GM12878 (cell line): Measurements from ENCODE around the gene JMJD4. TPM values are rescaled to one million over a fixed set of nuclear protein-coding genes. Genes with fewer than 3 reads are reported as not detected.

Experiments used
- ATAC-seq: fragments of 200-7000 bp; cut with Tn5 transposase; 3 replicates; pipeline ENCODE4 v1.9.1; 2020; ENCODE audit warnings: mild to moderate bottlenecking, moderate library complexity
- BruUV-seq: library from RNA; stranded (reverse); fragments of 400-500 nt; replicated peaks from 2 replicates; lab custom pipeline; 2021; lab: Mats Ljungman, UMichigan
- CTCF ChIA-PET: fragments of 300-600 bp; sonication (Branson Sonifier 250); formaldehyde crosslinking; extraction: SDS; loops from one replicate; lab custom pipeline; 2021; ENCODE audit warnings: inconsistent platforms; lab: Yijun Ruan, JAX
- POLR2A ChIA-PET: fragments of 350-600 bp; formaldehyde crosslinking; extraction: SDS; loops from one replicate; lab custom pipeline; 2021; ENCODE audit warnings: inconsistent platforms; lab: Charles Lee
- RAD21 ChIA-PET: fragments of 300-600 bp; sonication (Branson Sonifier 250); formaldehyde crosslinking; loops from one replicate; lab custom pipeline; 2023; ENCODE audit warnings: antibody characterized with exemption; ENCODE audit not compliant: unreplicated experiment; lab: Charles Lee
- SMC1A ChIA-PET: fragments of 300-600 bp; sonication (Branson Sonifier 250); formaldehyde crosslinking; loops from one replicate; lab custom pipeline; 2023; ENCODE audit not compliant: unreplicated experiment, uncharacterized antibody; lab: Charles Lee
- DNase-seq: peaks from one replicate; pipeline ENCODE4 v3.0.0-alpha.2; 2011; ENCODE audit warnings: low read depth, low spot score
- FAIRE-seq: peaks from 3 replicates; lab custom pipeline; 2011; peaks lifted over from hg19 to GRCh38; lab: Jason Lieb, UNC
- H2AFZ ChIP-seq: 2 replicates; pipeline ENCODE4 v1.6.0; 2011; ENCODE audit warnings: low read depth, low read length, control low read depth; ENCODE audit not compliant: control insufficient read depth
- H3K27ac ChIP-seq: 2 replicates; pipeline ENCODE4 v1.5.1; 2011; ENCODE audit warnings: control low read depth; ENCODE audit not compliant: control insufficient read depth, insufficient read depth
- H3K27me3 ChIP-seq, 2 experiments: replicated peaks in 1 of 2; 2 replicates each; pipeline versions ENCODE4 v1.6.0 to v1.6.1; 2011; ENCODE audit warnings: low read length in 1 of 2; ENCODE audit not compliant: control insufficient read depth in 2 of 2, insufficient read depth in 2 of 2
- H3K36me3 ChIP-seq, 2 experiments: 2 replicates each; pipeline ENCODE4 v1.5.1; 2011; ENCODE audit warnings: low read length in 1 of 2; ENCODE audit not compliant: control insufficient read depth in 2 of 2, insufficient read depth in 2 of 2
- H3K4me1 ChIP-seq: 2 replicates; pipeline ENCODE4 v1.6.1; 2011; ENCODE audit warnings: mild to moderate bottlenecking, low read length, moderate library complexity, mixed read lengths; ENCODE audit not compliant: control insufficient read depth, insufficient read depth
- H3K4me2 ChIP-seq: 2 replicates; pipeline ENCODE4 v1.6.0; 2011; ENCODE audit warnings: control low read depth; ENCODE audit not compliant: control insufficient read depth, insufficient read depth
- H3K4me3 ChIP-seq: fragments of 200-600 bp; sonication (generic); 2 replicates; pipeline ENCODE4 v1.5.1; 2016
- H3K79me2 ChIP-seq: 2 replicates; pipeline ENCODE4 v1.6.0; 2011; ENCODE audit warnings: low read length; ENCODE audit not compliant: control insufficient read depth, insufficient read depth
- H3K9ac ChIP-seq: 2 replicates; pipeline ENCODE4 v1.8.0; 2011; ENCODE audit warnings: low read length, control low read depth, mixed read lengths; ENCODE audit not compliant: control insufficient read depth, insufficient read depth
- H3K9me3 ChIP-seq: replicated peaks from 3 replicates; pipeline ENCODE4 v1.5.1; 2011; ENCODE audit warnings: mild to moderate bottlenecking, low read length; ENCODE audit not compliant: control insufficient read depth, insufficient read depth
- H4K20me1 ChIP-seq: 2 replicates; pipeline ENCODE4 v1.6.0; 2011; ENCODE audit not compliant: control insufficient read depth, insufficient read depth
- BCLAF1 ChIP-seq: fragments of 450-650 bp; IDR thresholded peaks from 2 replicates; pipeline ENCODE4 v1.6.1; 2017; ENCODE audit warnings: antibody characterized with exemption, mild to moderate bottlenecking, moderate library complexity
- EGR1 ChIP-seq, 2 experiments: IDR thresholded peaks; 1 replicate in 1 of 2; 2 replicates in 1 of 2; pipeline ENCODE4 v1.6.1; 2011 to 2012; ENCODE audit warnings: low read depth in 2 of 2, low read length in 2 of 2, borderline replicate concordance in 1 of 2, mild to moderate bottlenecking in 1 of 2, moderate library complexity in 1 of 2
- JUND ChIP-seq: IDR thresholded peaks from 2 replicates; pipeline ENCODE4 v1.6.1; 2012; ENCODE audit warnings: low read depth, mild to moderate bottlenecking, low read length, improper control_type of control experiment, moderate library complexity
- MYB ChIP-seq: fragments of 150-350 bp; IDR thresholded peaks from 2 replicates; pipeline ENCODE4 v1.6.1; 2014; ENCODE audit warnings: mild to moderate bottlenecking, low read depth, low read length, borderline replicate concordance
- NR2C2 ChIP-seq: IDR thresholded peaks from 2 replicates; pipeline ENCODE4 v1.6.1; 2011; ENCODE audit warnings: borderline replicate concordance, low read depth; ENCODE audit not compliant: control insufficient read depth, insufficient read length
- NRF1 ChIP-seq: conservative IDR thresholded peaks from 2 replicates; pipeline ENCODE4 v1.6.1; 2011; ENCODE audit warnings: mild to moderate bottlenecking, low read depth, low read length, improper control_type of control experiment
- RBBP5 ChIP-seq: fragments of 200-600 bp; sonication (generic); conservative IDR thresholded peaks from 2 replicates; pipeline ENCODE4 v1.6.1; 2016
- TCF7 ChIP-seq: IDR thresholded peaks from 2 replicates; pipeline ENCODE4 v1.6.1; 2014; ENCODE audit warnings: antibody characterized with exemption, borderline replicate concordance
- ZNF274 ChIP-seq: IDR thresholded peaks from one replicate; pipeline ENCODE4 v1.8.0; 2011; ENCODE audit not compliant: insufficient read length, insufficient read depth
- WGBS: methylation state at CpG from one replicate; pipeline ENCODE4 v1.1.6; 2016; ENCODE audit warnings: low lambda C conversion rate; ENCODE audit not compliant: insufficient replicate concordance, insufficient coverage; ENCODE audit errors: missing lambda C conversion rate; 5-methylcytosine and 5-hydroxymethylcytosine counted together
- in situ Hi-C: fragments of 300-500 bp; cut with MboI; formaldehyde crosslinking; loops from 9 replicates; pipeline ENCODE4 v1.14.3; 2018; ENCODE audit warnings: mixed read lengths
- intact Hi-C: fragments of 100-400 bp; cut with micrococcal nuclease; formaldehyde crosslinking; loops from one replicate; pipeline ENCODE4 v1.14.2; 2022; ENCODE audit not compliant: unreplicated experiment
- polyA plus RNA-seq, 11 experiments: library from polyadenylated mRNA; depleted of rRNA in 4 of 11; unstranded in 6 of 11; stranded (reverse) in 5 of 11; fragments of >200 nt; fragmentation: Nextera tagmentation in 4 of 11; fragmentation: Illumina TruSeq in 1 of 11; extraction: Ambion mirVana in 4 of 11; extraction: Trizol in 1 of 11; gene quantifications; 1 replicate in 1 of 11; 2 replicates in 10 of 11; pipeline versions ENCODE4 v1.2.1 to v1.2.3, GENCODE V29; 2011 to 2016; ENCODE audit warnings: inconsistent platforms in 2 of 11, missing spikeins in 2 of 11, low read depth in 1 of 11
- total RNA-seq, 4 experiments: library from RNA; depleted of rRNA in 3 of 4; stranded (reverse); fragments of >200 nt in 3 of 4; fragmentation: Illumina TruSeq in 1 of 4; extraction: Trizol in 1 of 4; gene quantifications; 2 replicates each; pipeline versions ENCODE4 v1.2.1 to v1.2.3, GENCODE V29; 2013 to 2021

JMJD4 gene
- total and polyA plus RNA-seq, 10 of the 15 experiments (the other 5 are each of a cell fraction or from before 2014, with no cell fraction given), result 0.89 to 38.3 (median 18.4) TPM

GRCh38 chr1:227774821-227775661 is 39.9 kb upstream of the JMJD4 start:
- H3K36me3 ChIP-seq, result peaks cover 4 to 8% of the 10 kb centered on the region in 2 experiments; a peak in 3 of 4 replicates
- CTCF ChIA-PET, result interaction anchor here (0.6 kb wide), 1 partner anchor 179 kb away, joined by 3 read pairs; no protein-coding TSS in a partner anchor
- no peak for DNase-seq
- in situ Hi-C loops, result no loop called here
- H3K27me3 ChIP-seq, result no peaks in the 10 kb centered on the region
- SMC1A ChIA-PET, result no interaction called here
- POLR2A ChIA-PET, result no interaction called here
- BruUV-seq, result no TSS peak
- no peak overlapping the region for H3K27ac ChIP-seq
- no peaks in the 10 kb centered on the region for H4K20me1 ChIP-seq
- 95% methylated on average over 42 of the region's 42 CpGs for WGBS
- H3K4me3 ChIP-seq, result no peak overlapping the region
- no peak for ATAC-seq
- TF ChIP-seq NRF1 (no peak), JUND (no peak), RBBP5 (no peak), ZNF274 (no peak), EGR1 (IDR thresholded peaks at IDR 0.05; ENCODE audit: borderline replicate concordance in 1 of 2, low read depth in 2 of 2, low read length in 2 of 2) (no peak), TCF7 (no peak), NR2C2 (no peak), BCLAF1 (no peak), MYB (no peak)
- no peak overlapping the region for H3K9ac ChIP-seq
- H3K4me1 ChIP-seq, result no peaks in the 10 kb centered on the region
- H3K9me3 ChIP-seq, result no peaks in the 10 kb centered on the region
- H2AFZ ChIP-seq, result no peak overlapping the region
- H3K79me2 ChIP-seq, result no peaks in the 10 kb centered on the region
- intact Hi-C loops, result no loop called here
- H3K4me2 ChIP-seq, result no peak overlapping the region
- FAIRE-seq, result no peak
- RAD21 ChIA-PET, result no interaction called here
